SIG-M5 (cell line): ENCODE data around the gene DLG2.
"Not testable (repeated sequence)": the region's sequence is repeated elsewhere in the genome, so short reads cannot be mapped to it uniquely, and the experiment has no call there.

Experiments used
- DNase-seq: peaks from one replicate; lab custom pipeline; 2025; lab: John Stamatoyannopoulos, UW

DLG2 gene

DNA sequence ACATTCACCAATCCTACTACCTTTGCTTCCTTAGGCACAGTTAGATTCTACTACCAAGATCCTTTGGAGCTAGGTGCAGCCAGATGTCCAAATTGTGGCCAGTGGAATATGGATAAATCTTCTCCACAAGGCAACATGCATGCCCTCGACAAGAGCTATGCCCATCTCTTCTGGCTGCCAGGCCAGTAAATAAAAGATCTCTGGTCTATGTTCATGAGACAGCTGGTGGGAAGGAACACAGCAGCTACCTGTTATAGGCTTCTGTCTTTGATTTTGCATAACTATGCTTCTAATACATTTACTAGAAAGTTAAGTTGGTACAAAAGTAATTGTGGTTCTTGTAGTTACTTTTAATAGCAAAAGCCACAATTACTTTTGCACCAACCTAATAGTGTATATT, 182.7 kb downstream of the DLG2 start:
- DNase-seq, result no peak

DNA sequence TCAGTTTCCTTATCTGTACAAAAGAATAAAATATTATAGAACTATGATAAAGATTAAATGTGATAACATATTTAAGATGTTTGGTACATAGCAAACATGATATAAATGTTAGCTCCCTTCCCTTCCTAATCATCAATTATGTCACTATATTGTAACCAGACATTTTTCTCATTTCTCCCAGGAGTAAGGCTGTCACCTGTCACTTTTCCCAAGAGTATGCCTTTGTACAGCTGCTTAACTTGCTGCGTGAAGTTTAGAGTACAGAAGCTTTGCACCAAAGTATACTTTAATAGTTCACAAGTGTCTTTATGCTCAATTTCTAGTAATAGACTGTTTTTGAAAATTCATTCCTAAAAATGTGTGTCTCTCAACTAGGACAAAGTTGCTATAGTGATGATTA, 186.9 kb downstream of the DLG2 start:
- DNase-seq, result no peak

DNA sequence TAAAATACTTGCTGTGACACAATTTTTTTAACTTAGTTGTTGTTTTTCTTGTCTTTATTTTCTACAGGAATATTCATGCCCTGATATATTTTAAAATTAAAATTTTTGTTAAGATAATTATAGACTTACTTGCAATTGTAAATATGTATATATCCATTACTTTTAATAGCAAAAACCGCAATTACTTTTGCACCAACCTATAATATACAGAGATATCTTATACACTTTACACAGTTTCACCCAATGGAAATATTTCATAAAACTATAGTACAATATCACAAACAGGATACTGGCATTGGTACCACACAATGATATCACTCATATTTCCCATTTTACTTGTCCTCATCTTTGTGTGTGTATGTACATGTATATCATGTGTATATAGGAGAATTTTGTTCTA, 188.8 kb downstream of the DLG2 start:
- DNase-seq, result no peak

DNA sequence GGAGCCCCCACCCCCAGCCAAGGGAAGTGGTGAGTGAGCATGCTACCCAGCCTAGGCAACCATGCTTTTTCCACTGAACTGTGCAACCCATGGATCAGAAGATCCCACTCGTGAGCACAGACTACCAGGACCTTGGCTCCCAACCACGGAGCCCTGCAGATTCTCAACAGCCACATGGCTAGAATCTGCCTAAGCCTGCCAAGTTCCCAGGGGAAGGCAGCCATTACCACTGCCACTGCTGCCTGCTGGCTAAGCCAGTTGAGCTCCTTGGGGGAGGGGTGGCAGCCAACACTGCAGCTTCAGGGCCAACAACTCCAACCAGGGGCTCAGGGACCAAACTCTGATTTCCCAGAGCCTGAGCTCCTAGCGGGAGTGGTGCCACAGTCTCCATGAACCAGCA, 195.8 kb downstream of the DLG2 start:
- no peak for DNase-seq

DNA sequence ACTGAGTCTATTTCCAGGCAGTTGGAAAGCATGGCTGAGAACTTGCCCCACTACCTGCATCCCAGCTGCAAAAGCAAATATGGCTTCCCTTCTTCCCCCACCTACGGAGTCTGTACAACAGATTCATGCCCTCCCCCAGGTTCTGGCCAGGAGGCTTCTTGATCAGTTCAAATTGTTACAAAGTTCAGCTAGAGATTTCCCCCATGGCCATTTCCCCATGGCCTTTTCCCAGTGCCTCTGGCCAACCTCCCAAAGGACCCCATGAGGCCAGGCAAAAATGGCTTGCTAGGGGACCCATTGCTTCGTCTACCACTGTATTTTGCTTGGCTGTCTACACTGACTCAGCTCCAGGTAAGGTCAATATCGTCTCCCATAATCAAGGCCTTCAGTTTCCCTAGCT, 203.3 kb downstream of the DLG2 start:
- no peak for DNase-seq

DNA sequence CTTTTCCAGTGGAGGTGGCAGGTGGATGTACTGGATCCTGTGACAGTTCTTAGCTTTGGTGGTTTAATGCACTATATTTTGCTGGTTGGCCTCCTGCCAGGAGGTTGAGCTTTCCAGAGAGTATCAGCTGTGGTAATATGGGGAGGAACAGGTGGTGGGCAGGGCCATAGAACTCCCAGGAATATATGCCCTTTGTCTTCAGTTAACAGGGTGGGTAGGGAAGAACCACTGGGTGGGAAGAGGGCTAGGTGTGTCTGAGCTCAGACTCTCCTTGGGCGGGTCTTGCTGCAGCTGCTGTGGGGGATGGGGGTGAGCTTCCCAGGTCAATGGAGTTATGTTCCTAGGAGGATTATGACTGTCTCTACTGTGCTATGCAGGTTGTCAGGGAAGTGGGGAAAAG, 203.8 kb downstream of the DLG2 start:
- DNase-seq, result no peak

DNA sequence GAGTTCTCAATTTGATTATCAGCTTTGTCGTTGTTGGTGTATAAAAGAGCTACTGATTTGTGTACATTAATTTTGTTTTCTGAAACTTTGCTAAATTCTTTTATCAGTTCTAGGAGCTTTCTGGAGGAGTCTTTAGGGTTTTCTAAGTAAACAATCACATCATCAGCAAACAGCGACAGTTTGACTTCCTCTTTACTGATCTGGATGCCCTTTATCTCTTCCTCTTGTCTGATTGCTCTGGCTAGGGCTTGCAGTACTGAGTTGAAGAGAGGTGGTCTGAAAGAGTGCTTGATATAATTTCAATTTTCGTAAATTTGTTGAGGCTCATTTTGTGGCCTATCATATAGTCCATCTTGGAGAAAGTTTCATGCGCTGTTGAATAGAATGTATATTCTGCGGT, 213.0 kb downstream of the DLG2 start:
- DNase-seq, result no peak

DNA sequence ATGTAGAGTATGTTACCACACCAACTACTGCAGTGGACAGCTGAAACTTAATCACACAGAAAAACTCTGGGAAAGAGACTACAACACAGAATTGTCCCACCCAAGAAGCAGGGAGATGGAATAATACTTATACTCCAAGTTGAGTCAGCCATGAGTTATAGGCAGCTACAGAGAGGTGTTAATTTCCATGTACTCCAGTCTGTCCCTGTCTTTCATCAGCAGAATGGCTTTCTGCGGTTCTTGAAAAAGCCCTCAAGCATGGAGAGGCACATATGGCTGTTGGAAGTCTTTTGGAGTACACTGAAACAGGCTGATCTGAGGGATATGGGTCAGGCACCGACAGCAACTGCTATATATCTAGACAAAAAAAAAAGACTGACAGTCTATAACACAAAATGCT, 219.5 kb downstream of the DLG2 start:
- no peak for DNase-seq

DNA sequence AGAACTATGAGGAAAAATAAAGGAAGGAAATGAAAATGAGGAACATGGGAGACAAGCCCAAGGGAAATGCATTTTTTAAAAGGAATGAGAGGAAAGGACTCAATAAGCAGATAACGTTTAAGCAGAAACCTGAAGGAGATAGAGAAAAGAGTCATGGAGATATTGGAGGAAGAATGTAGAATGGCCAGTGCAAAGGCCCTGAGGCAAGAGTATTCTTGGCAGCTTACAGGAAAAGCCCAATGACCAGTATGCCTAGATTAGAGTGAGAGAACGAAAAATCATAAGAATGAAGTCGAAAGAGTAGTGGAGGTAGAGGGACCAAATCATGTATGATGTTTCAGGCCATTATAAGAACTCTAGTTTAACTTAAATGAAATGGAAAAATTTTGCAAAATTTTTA, 220.3 kb downstream of the DLG2 start:
- DNase-seq, result no peak

DNA sequence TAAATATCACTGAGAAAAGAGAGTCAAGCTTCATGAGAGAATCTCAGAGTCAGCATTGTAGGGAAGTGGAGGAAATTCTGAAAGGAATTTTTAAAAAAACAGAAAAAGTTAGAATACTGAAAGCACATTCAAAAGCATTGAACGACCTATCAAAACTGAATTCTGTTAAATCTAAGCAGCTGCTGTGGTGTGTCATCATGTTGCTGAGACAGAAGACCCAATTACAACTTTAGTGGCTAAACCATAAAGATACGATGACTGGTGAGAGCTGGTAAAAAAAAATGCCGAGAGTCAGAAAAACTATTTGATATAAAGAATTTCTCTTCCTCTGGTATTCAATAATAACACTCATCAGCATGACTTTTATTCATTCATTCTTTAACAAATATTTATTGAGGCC, 220.8 kb downstream of the DLG2 start:
- DNase-seq, result no peak

DNA sequence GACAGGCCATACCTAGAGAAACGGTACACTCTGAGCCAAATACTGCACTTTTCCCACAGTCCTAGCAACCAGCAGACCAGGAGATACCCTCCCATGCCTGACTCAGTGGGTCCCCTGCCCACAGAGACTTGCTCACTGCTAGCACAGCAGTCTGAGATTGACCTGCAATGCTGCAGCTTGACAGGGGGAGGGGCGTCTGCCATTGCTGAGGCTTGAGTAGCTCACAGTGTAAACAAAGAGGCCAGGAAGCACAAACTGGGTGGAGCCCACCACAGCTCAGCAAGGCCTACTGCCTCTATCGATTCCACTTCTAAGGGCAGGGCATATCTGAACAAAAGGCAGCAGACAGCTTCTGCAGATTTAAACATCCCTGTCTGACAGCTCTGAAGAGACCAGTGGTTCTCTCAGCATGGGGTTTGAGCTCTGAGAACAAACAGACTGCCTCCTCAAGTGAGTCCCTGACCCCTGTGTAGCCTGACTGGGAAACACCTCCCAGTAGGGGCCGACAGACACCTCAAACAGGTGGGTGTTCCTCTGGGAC, 231.6 kb downstream of the DLG2 start:
- not testable (repeated sequence) for DNase-seq

DNA sequence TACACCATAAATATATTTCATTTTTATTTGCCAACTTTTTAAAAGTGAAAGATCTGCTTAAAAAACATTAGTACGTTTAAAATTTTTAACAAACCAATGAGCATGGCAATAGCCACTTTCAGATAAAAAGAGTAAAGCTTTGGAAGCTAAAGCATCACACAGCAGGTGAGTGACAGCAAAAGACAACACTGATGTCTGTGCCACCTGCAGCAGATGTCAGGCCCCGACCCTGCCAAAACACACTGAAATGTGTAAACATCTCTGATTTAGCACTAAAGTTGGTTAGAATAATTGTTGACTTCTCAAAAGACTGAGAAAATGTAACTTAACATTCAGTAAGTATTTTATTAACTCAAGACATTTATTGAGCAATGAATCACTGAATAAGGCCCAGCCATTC, 232.9 kb downstream of the DLG2 start:
- DNase-seq, result no peak

DNA sequence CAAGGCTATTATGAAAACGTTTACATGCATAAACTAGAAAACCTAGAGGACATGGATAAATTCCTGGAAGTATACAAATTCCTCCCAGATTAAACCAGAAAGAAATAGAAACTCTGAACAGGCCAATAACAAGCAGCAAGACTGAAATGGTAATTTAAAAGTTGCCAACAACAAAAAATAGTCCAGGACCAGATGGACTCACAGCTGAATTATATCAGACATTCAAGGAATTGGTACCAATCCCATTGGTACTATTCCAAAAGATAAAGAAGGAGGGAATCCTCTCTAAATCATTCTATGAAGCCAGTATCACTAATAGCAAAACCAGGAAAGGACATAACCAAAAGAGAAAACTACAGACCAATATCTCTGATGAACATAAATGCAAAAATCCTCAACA, 236.0 kb downstream of the DLG2 start:
- no peak for DNase-seq

DNA sequence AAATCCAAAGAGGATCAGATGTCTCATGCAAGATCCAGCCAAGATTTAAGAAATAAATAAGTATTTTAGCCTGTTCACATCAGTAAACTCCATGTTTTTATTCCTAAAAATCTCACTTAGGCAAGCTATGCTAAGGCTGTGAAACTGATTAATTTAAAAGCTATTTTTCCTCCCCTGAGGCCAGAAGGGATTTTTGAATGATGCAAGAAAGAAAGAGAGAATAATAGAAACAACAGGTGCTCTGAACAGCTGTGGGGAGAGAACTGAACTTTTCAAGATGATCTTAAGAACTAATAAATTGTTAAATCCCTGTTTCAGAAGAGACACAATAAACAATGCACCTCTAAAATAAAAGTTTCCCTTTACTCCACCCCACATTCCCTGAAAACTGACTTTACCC, 241.6 kb downstream of the DLG2 start:
- no peak for DNase-seq

DNA sequence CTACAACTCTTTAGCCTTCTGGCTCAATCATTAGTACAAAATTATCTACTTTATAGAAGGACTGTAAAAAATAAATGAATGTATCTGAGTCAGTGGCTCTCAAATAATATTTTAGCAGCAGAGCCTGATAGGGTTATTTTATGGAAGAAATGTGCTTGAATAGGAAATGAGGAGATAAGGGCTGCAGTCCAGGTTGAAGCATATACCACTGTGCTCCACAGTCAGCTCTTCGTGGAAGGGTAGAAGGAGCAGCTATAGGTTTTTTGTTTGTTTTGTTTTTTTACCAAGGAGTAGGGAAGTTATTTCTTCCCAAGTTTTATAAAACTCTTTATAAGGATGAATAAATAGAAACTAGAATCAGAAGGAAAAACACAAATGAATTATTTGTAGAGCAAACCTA, 242.0 kb downstream of the DLG2 start:
- DNase-seq, result no peak

DNA sequence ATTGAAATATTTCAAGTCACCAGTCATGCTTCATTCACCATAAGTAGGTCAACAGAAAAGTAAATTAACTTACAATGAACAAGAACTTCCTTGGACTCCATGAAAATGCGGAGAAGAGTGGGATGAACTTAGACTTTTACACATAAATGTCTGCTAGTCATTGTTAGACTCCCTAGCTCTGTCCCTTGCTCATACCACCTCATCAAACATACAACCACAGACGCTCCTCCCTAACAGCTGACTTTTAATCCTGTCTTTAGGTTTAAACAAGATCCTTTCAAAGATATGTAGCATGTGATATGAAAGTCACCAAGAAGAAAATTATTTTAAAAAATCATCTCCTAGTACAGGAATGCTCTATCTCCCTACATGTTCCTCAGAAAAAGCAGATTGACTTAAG, 248.1 kb downstream of the DLG2 start:
- DNase-seq, result no peak

DNA sequence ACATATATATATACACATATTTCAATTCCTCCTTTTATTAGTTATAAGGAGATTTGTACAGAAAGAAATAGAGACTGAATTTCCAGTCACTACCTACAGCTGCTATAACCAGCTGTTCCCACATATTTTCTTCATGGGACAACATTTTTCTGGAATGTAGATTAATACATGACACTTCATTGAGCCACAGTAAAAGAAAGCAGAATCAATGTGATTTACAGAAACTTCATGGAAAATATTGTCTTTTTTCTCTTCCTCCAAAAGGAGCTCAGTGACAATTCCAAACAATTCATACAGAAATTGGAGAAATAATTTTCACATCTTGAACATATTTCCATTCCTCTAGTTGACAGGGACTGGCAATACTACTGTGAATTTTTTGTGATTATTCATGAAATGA, 249.2 kb downstream of the DLG2 start:
- DNase-seq, result no peak

DNA sequence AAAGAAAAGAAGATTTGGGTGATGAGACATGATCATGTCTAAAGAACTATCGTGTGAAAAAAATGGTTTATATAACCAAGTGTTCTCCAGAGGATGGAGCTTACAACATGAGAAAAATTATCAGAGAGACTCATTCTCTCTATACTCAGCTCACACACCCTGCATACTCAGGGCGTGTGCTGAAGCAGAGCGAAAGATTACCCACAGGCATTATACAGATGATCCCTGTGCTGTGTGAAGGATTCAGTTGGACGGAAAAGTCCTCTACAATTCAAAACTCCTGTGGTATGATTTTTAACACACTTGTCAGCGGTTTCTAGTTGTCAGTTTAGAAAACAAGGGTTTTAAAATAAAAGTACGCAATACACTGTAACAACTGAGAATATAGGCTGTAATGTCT, 267.3 kb downstream of the DLG2 start:
- no peak for DNase-seq

DNA sequence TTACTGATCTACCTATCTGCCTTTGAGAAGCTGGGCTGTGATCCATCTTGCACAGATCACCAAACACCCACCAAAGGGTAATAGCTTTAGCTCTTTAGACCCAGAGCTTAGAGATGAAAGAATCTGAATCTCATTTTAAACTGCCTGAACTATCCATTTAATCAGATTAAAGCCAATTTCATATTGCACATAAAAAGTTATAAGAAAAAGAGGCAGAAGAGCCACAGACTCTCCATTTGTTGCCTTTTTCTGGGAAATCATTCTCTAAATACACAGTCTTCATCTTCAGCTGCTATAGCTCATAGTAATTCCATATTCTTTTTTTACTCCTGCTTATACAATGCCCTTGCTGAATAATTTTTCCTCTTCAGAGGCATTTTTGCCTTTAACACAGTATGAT, 271.2 kb downstream of the DLG2 start:
- no peak for DNase-seq

DNA sequence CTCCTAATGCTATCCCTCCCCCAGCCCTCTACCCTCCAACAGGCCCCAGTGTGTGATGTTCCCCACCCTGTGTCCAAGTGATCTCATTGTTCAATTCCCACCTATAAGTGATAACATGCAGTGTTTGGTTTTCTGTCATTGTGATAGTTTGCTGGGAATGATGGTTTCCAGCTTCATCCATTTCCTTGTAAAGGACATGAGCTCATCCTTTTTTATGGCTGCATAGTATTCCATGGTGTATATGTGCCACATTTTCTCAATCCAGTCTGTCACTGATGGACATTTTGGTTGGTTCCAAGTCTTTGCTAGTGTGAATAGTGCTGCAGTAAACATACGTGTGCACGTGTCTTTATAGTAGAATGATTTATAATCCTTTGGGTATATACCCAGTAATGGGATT, 277.6 kb downstream of the DLG2 start:
- DNase-seq, result not testable (repeated sequence)

DNA sequence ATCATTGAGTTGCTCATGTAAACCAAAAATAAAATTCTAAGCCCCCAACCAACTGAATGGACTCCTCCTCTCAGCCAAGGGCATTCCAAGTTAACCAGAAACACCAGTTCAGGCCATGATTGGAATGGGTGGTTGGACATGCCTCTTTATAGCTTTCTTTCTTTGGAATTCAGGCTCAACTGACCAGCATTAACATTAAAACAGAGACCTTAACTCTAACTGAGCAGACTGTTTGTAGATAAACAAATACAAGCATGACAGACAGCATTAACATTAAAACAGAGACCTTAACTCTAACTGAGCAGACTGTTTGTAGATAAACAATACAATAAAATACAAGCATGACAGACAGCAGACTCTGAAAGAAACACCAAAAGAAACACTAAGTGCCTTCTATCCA, 278.2 kb downstream of the DLG2 start:
- DNase-seq, result no peak

DNA sequence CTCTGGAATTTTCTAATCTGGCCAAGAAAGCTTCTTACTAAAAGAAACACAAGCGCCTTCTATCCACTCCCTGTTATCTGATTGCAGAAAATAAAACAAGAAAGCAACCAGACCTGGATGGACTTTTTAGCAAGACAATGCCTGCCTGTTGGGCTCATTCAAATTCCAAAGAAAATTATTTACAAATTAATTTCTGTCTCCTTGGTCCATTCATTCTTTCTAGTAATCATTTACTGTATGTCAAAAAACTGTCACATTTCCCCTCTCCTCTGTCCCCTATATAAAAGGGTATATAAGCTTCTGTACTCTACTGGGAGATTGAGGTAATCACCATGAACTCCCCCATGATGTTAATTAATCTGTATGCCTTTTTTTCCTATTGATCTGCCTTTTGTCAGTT, 279.9 kb downstream of the DLG2 start:
- DNase-seq, result no peak

DNA sequence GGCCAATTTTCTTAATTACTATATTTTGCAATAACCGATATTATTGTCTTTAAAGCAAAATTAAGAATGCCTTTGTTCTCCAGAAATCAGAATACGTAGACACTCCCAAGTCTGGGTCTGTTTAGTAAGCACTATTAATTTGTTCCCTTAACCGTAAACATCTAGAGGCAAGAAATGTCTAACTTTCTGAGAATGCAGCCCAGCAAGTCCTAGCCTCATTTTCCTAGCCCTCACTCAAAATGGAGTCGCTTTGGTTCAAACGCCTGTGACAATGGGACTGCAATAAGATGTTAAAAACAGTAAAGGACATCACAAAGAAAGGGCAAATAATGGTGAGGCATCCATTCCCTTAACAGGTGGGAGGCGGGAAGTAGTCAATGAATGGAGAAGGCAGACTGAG, 280.7 kb downstream of the DLG2 start:
- DNase-seq, result no peak

DNA sequence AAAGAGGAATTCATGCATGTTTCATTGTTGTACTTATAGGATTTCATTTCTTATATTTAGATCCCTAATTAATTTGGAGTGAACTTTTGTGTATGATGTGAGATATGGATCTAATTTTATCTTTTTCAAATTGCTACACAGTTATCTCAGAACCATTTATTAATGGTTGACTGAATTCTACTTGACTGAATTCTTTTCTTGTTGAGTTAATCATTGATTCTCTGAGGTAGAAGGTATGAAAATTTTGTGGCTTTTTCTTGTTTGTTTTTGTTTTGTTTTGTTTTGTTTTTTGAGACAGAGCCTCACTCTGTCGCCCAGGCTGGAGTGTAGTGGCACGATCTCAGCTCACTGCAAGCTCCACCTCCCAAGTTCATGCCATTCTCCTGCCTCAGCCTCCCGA, 286.3 kb downstream of the DLG2 start:
- DNase-seq, result not testable (repeated sequence)

DNA sequence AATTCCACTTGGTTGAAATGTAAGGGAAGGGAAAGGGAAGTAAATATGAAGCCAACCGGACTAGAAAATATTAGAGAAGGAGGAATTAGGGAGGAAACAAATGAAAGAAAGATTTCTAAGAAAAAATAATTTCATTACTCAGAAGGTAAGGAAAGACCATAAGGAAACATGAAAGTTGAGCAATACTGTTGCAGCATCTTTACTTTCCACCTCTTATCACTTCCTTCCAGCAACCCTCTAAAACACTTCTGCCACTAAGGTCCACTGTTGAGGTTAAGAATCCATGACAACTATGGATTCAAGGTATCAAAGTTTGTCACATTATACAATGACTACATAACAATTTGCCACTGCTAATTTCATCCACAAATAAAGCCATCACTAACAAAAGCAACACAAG, 308.6 kb downstream of the DLG2 start:
- peak; percentile 66 for DNase-seq
